HG03378 (cell line): ENCODE measurements around the gene RALGPS1.

Experiments used
- ATAC-seq: cut with Tn5 transposase; IDR thresholded peaks from one replicate; pipeline ENCODE4 v1.9.1; 2021; ENCODE audit warnings: mild to moderate bottlenecking, moderate library complexity; ENCODE audit not compliant: unreplicated experiment

RALGPS1 gene

GRCh38 chr9:127092041-127092608 lies 177.5 kb downstream of the RALGPS1 start:
- ATAC-seq = no peak

GRCh38 chr9:127093319-127094020 lies 178.9 kb downstream of the RALGPS1 start:
- no peak for ATAC-seq

GRCh38 chr9:127095411-127095810 lies 180.8 kb downstream of the RALGPS1 start:
- ATAC-seq = no peak

- ATAC-seq = no peak
Measured at GRCh38 chr9:127096208-127096607, 181.6 kb downstream of the RALGPS1 start.

- no peak for ATAC-seq
Measured at GRCh38 chr9:127097683-127098082, 183.1 kb downstream of the RALGPS1 start.

- ATAC-seq = no peak
Measured at GRCh38 chr9:127098916-127099553, 184.5 kb downstream of the RALGPS1 start.

- no peak for ATAC-seq
Measured at GRCh38 chr9:127099664-127100063, 185.1 kb downstream of the RALGPS1 start.

GRCh38 chr9:127102176-127102575 lies 187.6 kb downstream of the RALGPS1 start:
- ATAC-seq = no peak

- ATAC-seq = no peak
Measured at GRCh38 chr9:127102788-127103187, 188.2 kb downstream of the RALGPS1 start.

GRCh38 chr9:127104581-127105311 lies 190.2 kb downstream of the RALGPS1 start:
- ATAC-seq = no peak

GRCh38 chr9:127105805-127106465 lies 191.4 kb downstream of the RALGPS1 start:
- no peak for ATAC-seq

GRCh38 chr9:127106466-127106855 lies 191.9 kb downstream of the RALGPS1 start:
- no peak for ATAC-seq

- ATAC-seq = no peak
Measured at GRCh38 chr9:127107171-127107928, 192.8 kb downstream of the RALGPS1 start.

- no peak for ATAC-seq
Measured at GRCh38 chr9:127107929-127108876, 193.6 kb downstream of the RALGPS1 start.

GRCh38 chr9:127109212-127109711 lies 194.7 kb downstream of the RALGPS1 start:
- no peak for ATAC-seq

GRCh38 chr9:127112056-127112455 lies 197.5 kb downstream of the RALGPS1 start:
- ATAC-seq = no peak

- no peak for ATAC-seq
Measured at GRCh38 chr9:127112735-127113161, 198.2 kb downstream of the RALGPS1 start.

GRCh38 chr9:127113191-127113972 lies 198.8 kb downstream of the RALGPS1 start:
- ATAC-seq = no peak
